IMR-90 (cell line): ENCODE measurements around the gene NMRAL1.

ENCODE experiments used
- CEBPB ChIP-seq: IDR thresholded peaks from 2 replicates; pipeline ENCODE4 v1.6.1; 2012; ENCODE audit warnings: low read depth, low read length, improper control_type of control experiment
- FOS ChIP-seq: fragments of 150-350 bp; IDR thresholded peaks from 2 replicates; pipeline ENCODE4 v1.6.1; 2016; ENCODE audit warnings: low read depth, low read length
- MAFK ChIP-seq: IDR thresholded peaks from 2 replicates; pipeline ENCODE4 v1.6.1; 2012; ENCODE audit warnings: low read depth, low read length, improper control_type of control experiment
- MAZ ChIP-seq: IDR thresholded peaks from 2 replicates; pipeline ENCODE4 v1.6.1; 2012; ENCODE audit warnings: low read depth, mild to moderate bottlenecking, low read length, improper control_type of control experiment, moderate library complexity, borderline replicate concordance
- MXI1 ChIP-seq: IDR thresholded peaks from 2 replicates; pipeline ENCODE4 v1.6.1; 2012; ENCODE audit warnings: low read depth, mild to moderate bottlenecking, low read length, moderate library complexity, borderline replicate concordance
- NFE2L2 ChIP-seq: fragments of 150-350 bp; IDR thresholded peaks from 2 replicates; pipeline ENCODE4 v1.6.1; 2016; ENCODE audit warnings: low read depth, mild to moderate bottlenecking, low read length
- POLR2A ChIP-seq: IDR thresholded peaks from 2 replicates; pipeline ENCODE4 v1.6.1; 2012; ENCODE audit warnings: mild to moderate bottlenecking, low read depth, low read length
- RAD21 ChIP-seq: IDR thresholded peaks from 2 replicates; pipeline ENCODE4 v1.6.1; 2012; ENCODE audit warnings: low read length, improper control_type of control experiment
- RCOR1 ChIP-seq: IDR thresholded peaks from 2 replicates; pipeline ENCODE4 v1.6.1; 2012; ENCODE audit warnings: mild to moderate bottlenecking, low read length, improper control_type of control experiment; ENCODE audit not compliant: insufficient replicate concordance
- RFX5 ChIP-seq: IDR thresholded peaks from 2 replicates; pipeline ENCODE4 v1.8.0; 2012; ENCODE audit warnings: low read depth, mild to moderate bottlenecking, low read length, moderate library complexity
- SMC3 ChIP-seq: fragments of 150-350 bp; IDR thresholded peaks from 2 replicates; pipeline ENCODE4 v1.6.1; 2016; ENCODE audit warnings: low read depth, mild to moderate bottlenecking, antibody characterized with exemption, low read length, moderate library complexity
- TF ChIP-seq, protein P1 (sequence below): conservative IDR thresholded peaks from 2 replicates; pipeline ENCODE4 v1.5.1; 2012; ENCODE audit warnings: mild to moderate bottlenecking, low read depth, low read length, improper control_type of control experiment
- TF ChIP-seq, protein P2 (sequence below): fragments of 150-350 bp; IDR thresholded peaks from 2 replicates; pipeline ENCODE4 v1.6.1; 2017; ENCODE audit warnings: mild to moderate bottlenecking, antibody characterized with exemption, low read length, low read depth
- TF ChIP-seq, protein P3 (sequence below): fragments of 150-350 bp; IDR thresholded peaks from 2 replicates; pipeline ENCODE4 v1.6.1; 2016; ENCODE audit warnings: low read depth, mild to moderate bottlenecking, low read length, moderate library complexity, borderline replicate concordance

DNA sequence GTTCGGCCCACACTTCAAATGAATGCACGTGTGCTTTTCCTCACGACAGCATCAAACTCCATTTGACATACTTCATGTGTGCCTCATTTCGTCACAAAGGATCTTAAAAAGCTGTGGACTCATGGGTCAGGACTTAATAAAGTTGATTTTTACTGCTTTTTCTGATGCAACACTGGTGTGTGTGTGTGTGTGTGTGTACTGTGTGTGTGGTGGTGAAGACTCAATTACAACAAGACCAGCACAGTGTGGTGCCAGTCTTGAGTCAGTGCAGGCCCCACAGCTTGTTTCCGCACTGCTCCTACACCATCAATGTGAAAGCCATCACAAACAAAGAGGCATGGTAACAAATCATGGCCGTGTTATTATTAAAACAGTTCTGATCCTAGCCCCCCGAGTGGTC lies 46.5 kb upstream of the NMRAL1 start:
- TF ChIP-seq, protein P1, sequence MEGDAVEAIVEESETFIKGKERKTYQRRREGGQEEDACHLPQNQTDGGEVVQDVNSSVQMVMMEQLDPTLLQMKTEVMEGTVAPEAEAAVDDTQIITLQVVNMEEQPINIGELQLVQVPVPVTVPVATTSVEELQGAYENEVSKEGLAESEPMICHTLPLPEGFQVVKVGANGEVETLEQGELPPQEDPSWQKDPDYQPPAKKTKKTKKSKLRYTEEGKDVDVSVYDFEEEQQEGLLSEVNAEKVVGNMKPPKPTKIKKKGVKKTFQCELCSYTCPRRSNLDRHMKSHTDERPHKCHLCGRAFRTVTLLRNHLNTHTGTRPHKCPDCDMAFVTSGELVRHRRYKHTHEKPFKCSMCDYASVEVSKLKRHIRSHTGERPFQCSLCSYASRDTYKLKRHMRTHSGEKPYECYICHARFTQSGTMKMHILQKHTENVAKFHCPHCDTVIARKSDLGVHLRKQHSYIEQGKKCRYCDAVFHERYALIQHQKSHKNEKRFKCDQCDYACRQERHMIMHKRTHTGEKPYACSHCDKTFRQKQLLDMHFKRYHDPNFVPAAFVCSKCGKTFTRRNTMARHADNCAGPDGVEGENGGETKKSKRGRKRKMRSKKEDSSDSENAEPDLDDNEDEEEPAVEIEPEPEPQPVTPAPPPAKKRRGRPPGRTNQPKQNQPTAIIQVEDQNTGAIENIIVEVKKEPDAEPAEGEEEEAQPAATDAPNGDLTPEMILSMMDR = no peak
- TF ChIP-seq MXI1 (no peak), SMC3 (no peak), MAZ (no peak), RAD21 (no peak), FOS (no peak), RCOR1 (no peak), POLR2A (no peak), RFX5 (no peak), CEBPB (no peak), NFE2L2 (no peak), MAFK (no peak)
- TF ChIP-seq, protein P2, sequence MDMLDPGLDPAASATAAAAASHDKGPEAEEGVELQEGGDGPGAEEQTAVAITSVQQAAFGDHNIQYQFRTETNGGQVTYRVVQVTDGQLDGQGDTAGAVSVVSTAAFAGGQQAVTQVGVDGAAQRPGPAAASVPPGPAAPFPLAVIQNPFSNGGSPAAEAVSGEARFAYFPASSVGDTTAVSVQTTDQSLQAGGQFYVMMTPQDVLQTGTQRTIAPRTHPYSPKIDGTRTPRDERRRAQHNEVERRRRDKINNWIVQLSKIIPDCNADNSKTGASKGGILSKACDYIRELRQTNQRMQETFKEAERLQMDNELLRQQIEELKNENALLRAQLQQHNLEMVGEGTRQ = no peak
- TF ChIP-seq, protein P3, sequence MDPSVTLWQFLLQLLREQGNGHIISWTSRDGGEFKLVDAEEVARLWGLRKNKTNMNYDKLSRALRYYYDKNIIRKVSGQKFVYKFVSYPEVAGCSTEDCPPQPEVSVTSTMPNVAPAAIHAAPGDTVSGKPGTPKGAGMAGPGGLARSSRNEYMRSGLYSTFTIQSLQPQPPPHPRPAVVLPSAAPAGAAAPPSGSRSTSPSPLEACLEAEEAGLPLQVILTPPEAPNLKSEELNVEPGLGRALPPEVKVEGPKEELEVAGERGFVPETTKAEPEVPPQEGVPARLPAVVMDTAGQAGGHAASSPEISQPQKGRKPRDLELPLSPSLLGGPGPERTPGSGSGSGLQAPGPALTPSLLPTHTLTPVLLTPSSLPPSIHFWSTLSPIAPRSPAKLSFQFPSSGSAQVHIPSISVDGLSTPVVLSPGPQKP = no peak
